Activated T-cell treated with anti-CD3 and anti-CD28 coated beads, Interleukin-2, amount 50 U/mL, for 48 hours (primary cell): ENCODE data around the gene BARX1.
"Not testable (repeated sequence)": the region's sequence is repeated elsewhere in the genome, so short reads cannot be mapped to it uniquely, and the experiment has no call there.

ENCODE experiments used
- DNase-seq, 2 experiments: peaks; one replicate each; pipeline ENCODE4 v3.0.0-alpha.2; 2020

The BARX1 gene

GRCh38 chr9:93965830-93966577, 10.8 kb upstream of the BARX1 start:
- DNase-seq, result no peak

GRCh38 chr9:93964685-93965084, 9.5 kb upstream of the BARX1 start:
- no peak for DNase-seq

GRCh38 chr9:93963969-93964368, 8.8 kb upstream of the BARX1 start:
- DNase-seq, result no peak

- not testable (repeated sequence) for DNase-seq
Observed at GRCh38 chr9:93963489-93963888, 8.3 kb upstream of the BARX1 start.

- peak; percentile 84 to 87 for DNase-seq
Observed at GRCh38 chr9:93962561-93963440, 7.6 kb upstream of the BARX1 start.

- DNase-seq, result no peak
Observed at GRCh38 chr9:93962017-93962416, 6.9 kb upstream of the BARX1 start.

GRCh38 chr9:93960971-93961841, 6.1 kb upstream of the BARX1 start:
- no peak for DNase-seq

- peak in 1 of 2 experiments; percentile 33 for DNase-seq
Observed at GRCh38 chr9:93960221-93960970, 5.2 kb upstream of the BARX1 start.

GRCh38 chr9:93959739-93960154, 4.6 kb upstream of the BARX1 start:
- no peak for DNase-seq

GRCh38 chr9:93958819-93959682, 3.9 kb upstream of the BARX1 start:
- DNase-seq, result peak in 1 of 2 experiments; percentile 48

GRCh38 chr9:93958121-93958818, 3.1 kb upstream of the BARX1 start:
- DNase-seq, result peak in 1 of 2 experiments; percentile 52

GRCh38 chr9:93955981-93956784, 1.0 kb upstream of the BARX1 start:
- no peak for DNase-seq

- peak in 1 of 2 experiments; percentile 48 for DNase-seq
Observed at GRCh38 chr9:93954434-93955061, 607 bp downstream of the BARX1 start.

GRCh38 chr9:93953496-93954433, 1.4 kb downstream of the BARX1 start:
- peak in 1 of 2 experiments; percentile 42 for DNase-seq

- peak in 1 of 2 experiments; percentile 51 for DNase-seq
Observed at GRCh38 chr9:93952784-93953495, 2.2 kb downstream of the BARX1 start.

- DNase-seq, result peak in 1 of 2 experiments; percentile 36
Observed at GRCh38 chr9:93952119-93952783, 2.9 kb downstream of the BARX1 start.
